HepG2 (cell line): ENCODE results near the gene SAP30. TPM values are rescaled to one million over a fixed set of nuclear protein-coding genes. Genes with fewer than 3 reads are reported as not detected.

Experiments used
- ATAC-seq: fragments of 200-7000 bp; cut with Tn5 transposase; 3 replicates; pipeline ENCODE4 v1.9.1; 2020; ENCODE audit warnings: mild to moderate bottlenecking, moderate library complexity
- BruUV-seq: library from RNA; stranded (reverse); fragments of 400-500 nt; replicated peaks from 2 replicates; lab custom pipeline; 2021; lab: Mats Ljungman, UMichigan
- CTCF ChIA-PET: fragments of 300-600 bp; formaldehyde crosslinking; extraction: SDS; loops from one replicate; lab custom pipeline; 2021; ENCODE audit warnings: low total read pairs, inconsistent platforms, low intra/inter-chr PET ratio; lab: Yijun Ruan, JAX
- POLR2A ChIA-PET: fragments of 350-600 bp; sonication (Branson Sonifier 250); formaldehyde crosslinking; loops from one replicate; lab custom pipeline; 2020; ENCODE audit warnings: antibody characterized with exemption, inconsistent platforms; lab: Yijun Ruan, JAX
- DNase-seq: peaks from one replicate; pipeline ENCODE4 v3.0.0-alpha.2; 2015; ENCODE audit warnings: low spot score
- FAIRE-seq: peaks from 3 replicates; lab custom pipeline; 2011; peaks lifted over from hg19 to GRCh38; lab: Jason Lieb, UNC
- H2AFZ ChIP-seq: one replicate; pipeline ENCODE4 v1.6.1; 2011; ENCODE audit warnings: low read length, inconsistent platforms
- H3K27ac ChIP-seq: fragments of 300-600 bp; 3 replicates; pipeline ENCODE4 v1.8.0; 2011; ENCODE audit warnings: mixed run types, mild to moderate bottlenecking, mixed read lengths, low read length, inconsistent platforms; ENCODE audit not compliant: insufficient read depth; ENCODE audit errors: extremely low read length
- H3K27me3 ChIP-seq, 2 experiments: fragments of 200-600 bp in 1 of 2; 2 replicates in 1 of 2; 3 replicates in 1 of 2; pipeline versions ENCODE4 v1.6.0 to v1.8.0; 2011; ENCODE audit warnings: low read length in 2 of 2, mild to moderate bottlenecking in 2 of 2, moderate library complexity in 2 of 2, inconsistent platforms in 1 of 2; ENCODE audit not compliant: insufficient read depth in 2 of 2, control insufficient read depth in 1 of 2
- H3K36me3 ChIP-seq, 2 experiments: fragments of 200-600 bp in 1 of 2; replicated peaks in 1 of 2; 2 replicates in 1 of 2; 3 replicates in 1 of 2; pipeline versions ENCODE4 v1.5.1 to v1.8.0; 2011; ENCODE audit warnings: low read length in 2 of 2, inconsistent platforms in 1 of 2; ENCODE audit not compliant: insufficient read depth in 2 of 2, control insufficient read depth in 1 of 2
- H3K4me1 ChIP-seq: 2 replicates; pipeline ENCODE4 v1.5.1; 2012; ENCODE audit warnings: low read length, inconsistent platforms; ENCODE audit not compliant: insufficient read depth
- H3K4me2 ChIP-seq: 2 replicates; pipeline ENCODE4 v1.6.0; 2011; ENCODE audit warnings: low read depth, low read length, inconsistent platforms
- H3K4me3 ChIP-seq, 3 experiments: fragments of 200-600 bp in 1 of 3; sonication (generic), shearing (Covaris generic) in 1 of 3; replicated peaks in 1 of 3; 2 replicates each; pipeline ENCODE4 v1.5.1; 2011 to 2016; ENCODE audit warnings: low read length in 3 of 3, inconsistent platforms in 2 of 3, low read depth in 2 of 3, mild to moderate bottlenecking in 2 of 3, control low read depth in 1 of 3, mixed read lengths in 1 of 3; ENCODE audit not compliant: insufficient read depth in 1 of 3
- H3K79me2 ChIP-seq: one replicate; pipeline ENCODE4 v1.6.1; 2011; ENCODE audit warnings: low read length, inconsistent platforms; ENCODE audit not compliant: insufficient read depth
- H3K9ac ChIP-seq: 2 replicates; pipeline ENCODE4 v1.6.0; 2011; ENCODE audit warnings: mild to moderate bottlenecking, low read depth, low read length, inconsistent platforms; ENCODE audit not compliant: insufficient read depth
- H3K9me3 ChIP-seq: 2 replicates; pipeline ENCODE4 v1.5.1; 2012; ENCODE audit warnings: mild to moderate bottlenecking, low read length
- H4K20me1 ChIP-seq: 2 replicates; pipeline ENCODE4 v1.6.0; 2011; ENCODE audit warnings: inconsistent platforms, mild to moderate bottlenecking, low read length, moderate library complexity; ENCODE audit not compliant: insufficient read depth
- CEBPB ChIP-seq: IDR thresholded peaks from 2 replicates; pipeline ENCODE4 v1.6.1; 2011; ENCODE audit warnings: low read depth, low read length, improper control_type of control experiment, borderline replicate concordance
- FOXJ3 ChIP-seq: sonication (generic); formaldehyde crosslinking; IDR thresholded peaks from 2 replicates; pipeline ENCODE4 v1.4.0; 2020; ENCODE audit warnings: missing genetic modification reagents, mild to moderate bottlenecking, borderline replicate concordance
- HES4 ChIP-seq: sonication (generic); formaldehyde crosslinking; IDR thresholded peaks from 2 replicates; pipeline ENCODE4 v1.9.0; 2021; ENCODE audit warnings: mild to moderate bottlenecking, missing genetic modification reagents, borderline replicate concordance
- KMT2A ChIP-seq: sonication (generic); formaldehyde crosslinking; IDR thresholded peaks from 2 replicates; pipeline ENCODE4 v1.4.0; 2020; ENCODE audit warnings: missing genetic modification reagents
- MAF1 ChIP-seq: sonication (generic); formaldehyde crosslinking; IDR thresholded peaks from 2 replicates; pipeline ENCODE4 v1.5.0; 2020; ENCODE audit warnings: missing genetic modification reagents, borderline replicate concordance
- NFKB2 ChIP-seq: sonication (generic); formaldehyde crosslinking; IDR thresholded peaks from 2 replicates; pipeline ENCODE4 v1.4.0; 2020; ENCODE audit warnings: missing genetic modification reagents, borderline replicate concordance
- SOX6 ChIP-seq, 2 experiments: fragments of 450-650 bp in 1 of 2; sonication (generic) in 1 of 2; formaldehyde crosslinking in 1 of 2; IDR thresholded peaks; 2 replicates each; pipeline versions ENCODE4 v1.4.0 to v1.6.1; 2017 to 2020; ENCODE audit warnings: antibody characterized with exemption in 1 of 2, mild to moderate bottlenecking in 1 of 2, missing genetic modification reagents in 1 of 2
- TFE3 ChIP-seq: IDR thresholded peaks from 2 replicates; pipeline ENCODE4 v1.6.1; 2016
- YEATS2 ChIP-seq: sonication (generic); formaldehyde crosslinking; IDR thresholded peaks from 2 replicates; pipeline ENCODE4 v1.4.0; 2020; ENCODE audit warnings: missing genetic modification reagents, borderline replicate concordance
- ZBTB37 ChIP-seq: sonication (generic); formaldehyde crosslinking; IDR thresholded peaks from 2 replicates; pipeline ENCODE4 v1.4.0; 2020; ENCODE audit warnings: mild to moderate bottlenecking, missing genetic modification reagents
- ZNF550 ChIP-seq: sonication (generic); formaldehyde crosslinking; IDR thresholded peaks from 2 replicates; pipeline ENCODE4 v1.4.0; 2020; ENCODE audit warnings: mild to moderate bottlenecking, missing genetic modification reagents, borderline replicate concordance
- ZNF629 ChIP-seq: sonication (generic); formaldehyde crosslinking; conservative IDR thresholded peaks from 2 replicates; pipeline ENCODE4 v1.5.0; 2020; ENCODE audit warnings: missing genetic modification reagents
- ZNF782 ChIP-seq: sonication (generic); formaldehyde crosslinking; IDR thresholded peaks from 2 replicates; pipeline ENCODE4 v1.4.0; 2020; ENCODE audit warnings: missing genetic modification reagents, mild to moderate bottlenecking, borderline replicate concordance
- WGBS: methylation state at CpG from one replicate; pipeline ENCODE4 v1.1.6; 2017; ENCODE audit warnings: low lambda C conversion rate; 5-methylcytosine and 5-hydroxymethylcytosine counted together
- in situ Hi-C: cut with HindIII; loops from 2 replicates; pipeline ENCODE4 v1.10.0; 2017; ENCODE audit warnings: low pct_unique_long_range_greater_than_20kb; ENCODE audit not compliant: extremely low pct_ligation_motif_present
- intact Hi-C: fragments of 100-400 bp; cut with micrococcal nuclease; formaldehyde crosslinking; loops from one replicate; pipeline ENCODE4 v1.10.0; 2022; ENCODE audit not compliant: unreplicated experiment
- polyA plus RNA-seq, 8 experiments: library from polyadenylated mRNA; depleted of rRNA in 3 of 8; stranded (reverse) in 7 of 8; unstranded in 1 of 8; fragments of >200 nt; fragmentation: Illumina TruSeq in 4 of 8; extraction: Trizol in 4 of 8; gene quantifications; 2 replicates each; pipeline versions ENCODE4 v1.2.1 to v1.2.3, GENCODE V29; 2011 to 2016; ENCODE audit warnings: low read depth in 4 of 8, missing spikeins in 1 of 8, mixed read lengths in 1 of 8; ENCODE audit not compliant: insufficient read depth in 1 of 8
- total RNA-seq, 5 experiments: library from RNA; depleted of rRNA; stranded (reverse); fragments of >200 nt; fragmentation: Illumina TruSeq; extraction: Trizol; gene quantifications; 2 replicates each; pipeline ENCODE4 v1.2.3, GENCODE V29; 2016; ENCODE audit warnings: low read depth in 1 of 5
- TF ChIP-seq, protein P1 (sequence below): sonication (generic); formaldehyde crosslinking; IDR thresholded peaks from 2 replicates; pipeline ENCODE4 v1.4.0; 2020; ENCODE audit warnings: missing genetic modification reagents, borderline replicate concordance

SAP30 gene
- total and polyA plus RNA-seq, 2 of the 13 experiments (the other 11 are each of a cell fraction or from before 2014, with no cell fraction given), result 14.2 to 25.1 TPM

DNA sequence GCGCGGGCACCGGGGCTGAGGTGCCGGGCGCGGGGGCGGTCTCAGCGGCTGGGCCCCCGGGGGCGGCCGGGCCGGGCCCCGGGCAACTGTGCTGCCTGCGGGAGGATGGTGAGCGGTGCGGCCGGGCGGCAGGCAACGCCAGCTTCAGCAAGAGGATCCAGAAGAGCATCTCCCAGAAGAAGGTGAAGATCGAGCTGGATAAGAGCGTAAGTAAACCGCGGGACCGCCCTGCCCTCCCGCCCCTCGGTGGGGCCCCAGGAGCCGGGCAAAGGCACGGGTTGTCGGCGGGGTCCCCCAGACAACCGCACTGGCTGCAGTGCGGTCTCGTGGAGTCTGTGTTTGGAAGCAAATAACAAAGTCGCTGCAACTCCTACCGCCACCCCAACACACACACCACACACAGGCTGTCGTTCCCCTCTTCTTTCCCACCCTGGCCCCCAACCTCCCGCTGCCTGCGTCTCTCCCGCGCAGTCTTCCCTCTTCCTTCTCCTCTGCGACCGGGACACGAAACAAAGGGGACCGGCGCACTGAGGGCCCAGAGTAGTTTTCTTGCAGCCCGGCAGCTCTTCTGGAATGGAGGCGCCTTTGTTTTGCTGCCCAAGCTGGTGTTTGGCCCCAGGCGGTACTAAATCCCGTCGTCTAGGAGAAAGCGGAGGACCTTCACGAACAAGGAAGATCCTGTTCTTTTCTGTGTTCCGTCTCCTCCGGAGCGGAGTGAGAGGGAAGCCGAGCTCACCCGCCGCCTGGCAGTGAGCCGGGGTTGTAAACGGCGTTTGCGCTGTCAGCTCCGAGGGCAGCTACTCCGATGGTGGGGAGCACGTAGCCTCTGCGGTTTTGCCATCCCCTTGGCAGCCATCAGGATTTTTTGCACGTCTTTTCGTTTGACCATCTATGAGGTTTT lies 788 bp downstream of the SAP30 start:
- BruUV-seq, result no TSS peak
- FAIRE-seq (no peak), DNase-seq (peak; percentile 29), ATAC-seq (peak; percentile 65)
- H3K9me3 ChIP-seq, result no peaks in the 10 kb centered on the region
- H3K4me3 ChIP-seq, result peak overlapping the region; percentile 91 to 94 (median 92)
- no peaks in the 10 kb centered on the region for H4K20me1 ChIP-seq
- H3K9ac ChIP-seq, result peak overlapping the region; percentile 81
- peaks cover 17% of the 10 kb centered on the region for H3K4me1 ChIP-seq
- peak overlapping the region; percentile 74 for H3K4me2 ChIP-seq
- CTCF ChIA-PET, result no interaction called here
- H3K27ac ChIP-seq, result peak overlapping the region; percentile 74
- POLR2A ChIA-PET, result interaction anchor here (1.4 to 6.1 kb wide), 2 partner anchors 31 to 37 kb away, joined by 3 to 109 read pairs; partner anchors contain the start of gene HMGB2
- H2AFZ ChIP-seq, result no peak overlapping the region
- intact Hi-C loops, result loop anchor here (2.0 kb wide), 1 partner anchor 45 kb away; no protein-coding TSS in a partner anchor
- in situ Hi-C loops, result loop anchor here (5.0 kb wide), 1 partner anchor 39 kb away; the partner anchor contains the start of gene HMGB2
- peaks cover 28% of the 10 kb centered on the region for H3K79me2 ChIP-seq
- under 1% methylated on average over 31 of the region's 68 CpGs for WGBS
- H3K27me3 ChIP-seq, result no peaks in the 10 kb centered on the region; a peak in 1 of 5 replicates
- peaks cover 2% of the 10 kb centered on the region in 2 experiments for H3K36me3 ChIP-seq
- TF ChIP-seq TFE3 (no peak), NFKB2 (CRISPR knock-in tag) (peak; percentile 41; the same call in 1 of the 2 replicates), KMT2A (CRISPR knock-in tag) (peak; percentile 89), MAF1 (CRISPR knock-in tag) (no peak), SOX6 (IDR thresholded peaks at IDR 0.05) (no peak), SOX6 (CRISPR knock-in tag; IDR thresholded peaks at IDR 0.05) (peak; percentile 31; the same call in 1 of the 2 replicates), ZNF629 (CRISPR knock-in tag) (0 out of 2 replicates have a peak, but pooled peaks have one; percentile 14), ZBTB37 (CRISPR knock-in tag) (0 out of 2 replicates have a peak, but pooled peaks have one; percentile 22), ZNF782 (CRISPR knock-in tag) (0 out of 2 replicates have a peak, but pooled peaks have one; percentile 36), CEBPB (no peak), HES4 (CRISPR knock-in tag) (peak; percentile 25; the same call in 1 of the 2 replicates), YEATS2 (CRISPR knock-in tag) (0 out of 2 replicates have a peak, but pooled peaks have one; percentile 17), ZNF550 (CRISPR knock-in tag) (0 out of 2 replicates have a peak, but pooled peaks have one; percentile 46), FOXJ3 (CRISPR knock-in tag) (0 out of 2 replicates have a peak, but pooled peaks have one; percentile 23)
- TF ChIP-seq, protein P1, sequence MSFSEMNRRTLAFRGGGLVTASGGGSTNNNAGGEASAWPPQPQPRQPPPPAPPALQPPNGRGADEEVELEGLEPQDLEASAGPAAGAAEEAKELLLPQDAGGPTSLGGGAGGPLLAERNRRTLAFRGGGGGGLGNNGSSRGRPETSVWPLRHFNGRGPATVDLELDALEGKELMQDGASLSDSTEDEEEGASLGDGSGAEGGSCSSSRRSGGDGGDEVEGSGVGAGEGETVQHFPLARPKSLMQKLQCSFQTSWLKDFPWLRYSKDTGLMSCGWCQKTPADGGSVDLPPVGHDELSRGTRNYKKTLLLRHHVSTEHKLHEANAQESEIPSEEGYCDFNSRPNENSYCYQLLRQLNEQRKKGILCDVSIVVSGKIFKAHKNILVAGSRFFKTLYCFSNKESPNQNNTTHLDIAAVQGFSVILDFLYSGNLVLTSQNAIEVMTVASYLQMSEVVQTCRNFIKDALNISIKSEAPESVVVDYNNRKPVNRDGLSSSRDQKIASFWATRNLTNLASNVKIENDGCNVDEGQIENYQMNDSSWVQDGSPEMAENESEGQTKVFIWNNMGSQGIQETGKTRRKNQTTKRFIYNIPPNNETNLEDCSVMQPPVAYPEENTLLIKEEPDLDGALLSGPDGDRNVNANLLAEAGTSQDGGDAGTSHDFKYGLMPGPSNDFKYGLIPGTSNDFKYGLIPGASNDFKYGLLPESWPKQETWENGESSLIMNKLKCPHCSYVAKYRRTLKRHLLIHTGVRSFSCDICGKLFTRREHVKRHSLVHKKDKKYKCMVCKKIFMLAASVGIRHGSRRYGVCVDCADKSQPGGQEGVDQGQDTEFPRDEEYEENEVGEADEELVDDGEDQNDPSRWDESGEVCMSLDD (CRISPR knock-in tag), result 0 out of 2 replicates have a peak, but pooled peaks have one; percentile 34
